ENCODE results near the gene GPR89B.

GPR89B gene

GRCh38 chr1:148038462-148039333, 110.5 kb downstream of the GPR89B start:
- DNase-seq (ENCODE audit: extremely low spot score): peak; percentile 44
- TF ChIP-seq CTBP1 (IDR thresholded peaks at IDR 0.05; ENCODE audit: borderline replicate concordance): 0 out of 2 replicates have a peak, but pooled peaks have one; percentile 4
- TF ChIP-seq LEF1 (IDR thresholded peaks at IDR 0.05; ENCODE audit: borderline replicate concordance): 0 out of 2 replicates have a peak, but pooled peaks have one; percentile 24
- TF ChIP-seq ZNF384 (IDR thresholded peaks at IDR 0.05): peak; percentile 41; the same call in 1 of the 2 replicates
- TF ChIP-seq ELF4 (IDR thresholded peaks at IDR 0.05): peak; percentile 94
- 0 out of 2 replicates have a peak, but pooled peaks have one; percentile 16 for TF ChIP-seq FOXK2 (IDR thresholded peaks at IDR 0.05)
- CTCF ChIA-PET: interaction anchor here (0.6 kb wide), 1 partner anchor 146 kb away, joined by 5 read pairs; no protein-coding TSS in a partner anchor
- POLR2A ChIA-PET: interaction anchor here (0.6 to 1.0 kb wide), 8 partner anchors 121 to 350 kb away, joined by 3 to 7 read pairs (median 4); no protein-coding TSS in a partner anchor

Measured in HEK293T (cell line).